ENCODE data around the gene MRPL10.

The MRPL10 gene

GRCh38 chr17:47840001-47840741, 8.8 kb upstream of the MRPL10 start:
- DNase-seq (ENCODE audit: low spot score), result no peak

- DNase-seq (ENCODE audit: low spot score), result no peak
These were observed 7.7 kb upstream of the MRPL10 start for GRCh38 chr17:47839071-47839470.

GRCh38 chr17:47838636-47839035, 7.3 kb upstream of the MRPL10 start:
- DNase-seq (ENCODE audit: low spot score), result no peak

- no peak for DNase-seq (ENCODE audit: low spot score)
These were observed 6.2 kb upstream of the MRPL10 start for GRCh38 chr17:47837401-47838039.

- no peak for DNase-seq (ENCODE audit: low spot score)
These were observed 5.3 kb upstream of the MRPL10 start for GRCh38 chr17:47836601-47837000.

- DNase-seq (ENCODE audit: low spot score), result no peak
These were observed 3.4 kb upstream of the MRPL10 start for GRCh38 chr17:47834756-47835155.

- no peak for DNase-seq (ENCODE audit: low spot score)
These were observed 590 bp upstream of the MRPL10 start for GRCh38 chr17:47831934-47832327.

GRCh38 chr17:47830396-47831002, 842 bp downstream of the MRPL10 start:
- no peak for DNase-seq (ENCODE audit: low spot score)

GRCh38 chr17:47829870-47830269, 1.5 kb downstream of the MRPL10 start:
- DNase-seq (ENCODE audit: low spot score), result no peak

GRCh38 chr17:47823519-47823918, 7.8 kb downstream of the MRPL10 start:
- no peak for DNase-seq (ENCODE audit: low spot score)

- DNase-seq (ENCODE audit: low spot score), result no peak
These were observed 8.6 kb downstream of the MRPL10 start for GRCh38 chr17:47822785-47823184.

GRCh38 chr17:47821424-47822391, 9.6 kb downstream of the MRPL10 start, which contains the start of gene OSBPL7:
OSBPL7 (minus strand) TSS chr17:47821794; CDS start chr17:47820278, 1,516 bp downstream.
- DNase-seq (ENCODE audit: low spot score), result peak; percentile 86

GRCh38 chr17:47821031-47821423, 10.3 kb downstream of the MRPL10 start:
- no peak for DNase-seq (ENCODE audit: low spot score)

- no peak for DNase-seq (ENCODE audit: low spot score)
These were observed 11.1 kb downstream of the MRPL10 start for GRCh38 chr17:47820033-47820789.

GRCh38 chr17:47819475-47819874, 11.9 kb downstream of the MRPL10 start:
- no peak for DNase-seq (ENCODE audit: low spot score)

GRCh38 chr17:47818002-47818695, 13.2 kb downstream of the MRPL10 start:
- no peak for DNase-seq (ENCODE audit: low spot score)

GRCh38 chr17:47816947-47817346, 14.4 kb downstream of the MRPL10 start:
- DNase-seq (ENCODE audit: low spot score), result no peak

GRCh38 chr17:47816111-47816735, 15.1 kb downstream of the MRPL10 start:
- no peak for DNase-seq (ENCODE audit: low spot score)

- no peak for DNase-seq (ENCODE audit: low spot score)
These were observed 16.0 kb downstream of the MRPL10 start for GRCh38 chr17:47815106-47815918.
